Measurements from ENCODE around the gene OR52B6.

The OR52B6 gene

GRCh38 chr11:5596607-5597201 is 16.0 kb downstream of the OR52B6 start, which contains the start of gene TRIM6:
TRIM6 (plus strand) TSS chr11:5596637; CDS start chr11:5596898, 261 bp downstream.
- TF ChIP-seq CREB1 (IDR thresholded peaks at IDR 0.05; ENCODE audit: low read depth) (no peak), EP300 (IDR thresholded peaks at IDR 0.05; ENCODE audit: borderline replicate concordance) (no peak), CEBPB (IDR thresholded peaks at IDR 0.05) (no peak), RAD21 (IDR thresholded peaks at IDR 0.05; ENCODE audit: low read depth) (no peak), REST (IDR thresholded peaks at IDR 0.05; ENCODE audit: low read depth) (no peak), FOXM1 (IDR thresholded peaks at IDR 0.05; ENCODE audit: borderline replicate concordance, low read depth) (no peak), YY1 (IDR thresholded peaks at IDR 0.05; ENCODE audit: low read depth) (no peak), USF1 (IDR thresholded peaks at IDR 0.05) (no peak), TAF1 (IDR thresholded peaks at IDR 0.05; ENCODE audit: low read depth) (no peak), ZBTB7A (IDR thresholded peaks at IDR 0.05; ENCODE audit: low read depth) (no peak), EGR1 (IDR thresholded peaks at IDR 0.05) (no peak), MAX (IDR thresholded peaks at IDR 0.05) (no peak), TEAD4 (IDR thresholded peaks at IDR 0.05) (no peak), TCF12 (IDR thresholded peaks at IDR 0.05; ENCODE audit: low read depth) (no peak), NFIC (IDR thresholded peaks at IDR 0.05) (no peak)

GRCh38 chr11:5597953-5598352 is 17.3 kb downstream of the OR52B6 start:
- TF ChIP-seq RAD21 (IDR thresholded peaks at IDR 0.05; ENCODE audit: low read depth) (no peak), NFIC (IDR thresholded peaks at IDR 0.05) (no peak)

GRCh38 chr11:5600374-5600851 is 19.7 kb downstream of the OR52B6 start:
- TF ChIP-seq TCF12 (IDR thresholded peaks at IDR 0.05; ENCODE audit: low read depth) (no peak), CEBPB (IDR thresholded peaks at IDR 0.05) (no peak), MAX (IDR thresholded peaks at IDR 0.05) (no peak), USF1 (IDR thresholded peaks at IDR 0.05) (no peak), EGR1 (IDR thresholded peaks at IDR 0.05) (no peak), NFIC (IDR thresholded peaks at IDR 0.05) (no peak), CREB1 (IDR thresholded peaks at IDR 0.05; ENCODE audit: low read depth) (no peak), RAD21 (IDR thresholded peaks at IDR 0.05; ENCODE audit: low read depth) (peak; percentile 51; the same call in 1 of the 2 replicates)

- TF ChIP-seq CEBPB (IDR thresholded peaks at IDR 0.05) (no peak), TCF12 (IDR thresholded peaks at IDR 0.05; ENCODE audit: low read depth) (no peak), TAF1 (IDR thresholded peaks at IDR 0.05; ENCODE audit: low read depth) (no peak), REST (IDR thresholded peaks at IDR 0.05; ENCODE audit: low read depth) (no peak), RAD21 (IDR thresholded peaks at IDR 0.05; ENCODE audit: low read depth) (no peak), TEAD4 (IDR thresholded peaks at IDR 0.05) (no peak), EP300 (IDR thresholded peaks at IDR 0.05; ENCODE audit: borderline replicate concordance) (no peak), EGR1 (IDR thresholded peaks at IDR 0.05) (no peak)
Measured at GRCh38 chr11:5603326-5603725, 22.6 kb downstream of the OR52B6 start.

- no peak for TF ChIP-seq EP300 (IDR thresholded peaks at IDR 0.05; ENCODE audit: borderline replicate concordance)
- TF ChIP-seq REST (IDR thresholded peaks at IDR 0.05; ENCODE audit: low read depth): no peak
- no peak for TF ChIP-seq CEBPB (IDR thresholded peaks at IDR 0.05)
- TF ChIP-seq CREB1 (IDR thresholded peaks at IDR 0.05; ENCODE audit: low read depth): no peak
- no peak for TF ChIP-seq NFIC (IDR thresholded peaks at IDR 0.05)
- TF ChIP-seq TEAD4 (IDR thresholded peaks at IDR 0.05): no peak
- no peak for TF ChIP-seq ZBTB7A (IDR thresholded peaks at IDR 0.05; ENCODE audit: low read depth)
- TF ChIP-seq USF1 (IDR thresholded peaks at IDR 0.05): no peak
- no peak for TF ChIP-seq FOXM1 (IDR thresholded peaks at IDR 0.05; ENCODE audit: borderline replicate concordance, low read depth)
- TF ChIP-seq TAF1 (IDR thresholded peaks at IDR 0.05; ENCODE audit: low read depth): no peak
- TF ChIP-seq TCF12 (IDR thresholded peaks at IDR 0.05; ENCODE audit: low read depth): no peak
- no peak for TF ChIP-seq YY1 (IDR thresholded peaks at IDR 0.05; ENCODE audit: low read depth)
- TF ChIP-seq MAX (IDR thresholded peaks at IDR 0.05): no peak
- TF ChIP-seq EGR1 (IDR thresholded peaks at IDR 0.05): no peak
- TF ChIP-seq RAD21 (IDR thresholded peaks at IDR 0.05; ENCODE audit: low read depth): no peak
Measured at GRCh38 chr11:5604896-5605295, 24.2 kb downstream of the OR52B6 start.
